Transverse colon (tissue), 4 donors: ENCODE results near the gene BRMS1. TPM values are rescaled to one million over a fixed set of nuclear protein-coding genes. Genes with fewer than 3 reads are reported as not detected.
"Not testable (repeated sequence)": the region's sequence is repeated elsewhere in the genome, so short reads cannot be mapped to it uniquely, and the experiment has no call there.

ENCODE experiments used
- DNase-seq: peaks from one replicate; pipeline ENCODE4 v3.0.0-alpha.2; 2019
- H3K27ac ChIP-seq, 4 donors: fragments of 200-600 bp; sonication (generic); 2 replicates each; pipeline ENCODE4 v1.5.1; 2016 to 2018; ENCODE audit warnings: inconsistent platforms in 4 of 4
- H3K27me3 ChIP-seq: fragments of 200-600 bp; sonication (generic); 2 replicates; pipeline ENCODE4 v1.5.1; 2017; ENCODE audit warnings: inconsistent platforms
- H3K36me3 ChIP-seq, 4 donors: fragments of 200-600 bp; sonication (generic); 2 replicates each; pipeline ENCODE4 v1.5.1; 2017 to 2019; ENCODE audit warnings: inconsistent platforms in 4 of 4
- H3K4me1 ChIP-seq, 4 donors: fragments of 200-600 bp; sonication (generic); 2 replicates each; pipeline ENCODE4 v1.5.1; 2017 to 2020; ENCODE audit warnings: inconsistent platforms in 4 of 4
- H3K4me3 ChIP-seq, 4 donors: fragments of 200-600 bp; sonication (generic); 1 replicate in 1 of 4; 2 replicates in 3 of 4; pipeline versions ENCODE4 v1.5.1 to v1.6.1; 2017 to 2019; ENCODE audit warnings: inconsistent platforms in 4 of 4
- H3K9me3 ChIP-seq, 2 donors: fragments of 200-600 bp; sonication (generic); 2 replicates each; pipeline ENCODE4 v1.5.1; 2017 to 2019; ENCODE audit warnings: inconsistent platforms in 2 of 2
- EP300 ChIP-seq: sonication (generic); formaldehyde crosslinking; IDR thresholded peaks from one replicate; pipeline ENCODE4 v1.6.1; 2017; ENCODE audit warnings: antibody characterized with exemption, low read depth
- POLR2A ChIP-seq: fragments of 450-650 bp; IDR thresholded peaks from one replicate; pipeline ENCODE4 v1.6.1; 2016; ENCODE audit warnings: antibody characterized with exemption, mild to moderate bottlenecking, moderate library complexity
- POLR2AphosphoS5 ChIP-seq, 3 donors: sonication (generic); formaldehyde crosslinking; IDR thresholded peaks; one replicate each; pipeline ENCODE4 v1.6.1; 2016; ENCODE audit warnings: antibody characterized with exemption in 3 of 3
- WGBS, 2 donors: methylation state at CpG; one replicate each; pipeline ENCODE4 v1.1.5; 2018; ENCODE audit warnings: low coverage in 1 of 2; 5-methylcytosine and 5-hydroxymethylcytosine counted together
- in situ Hi-C, 4 donors: fragments of 200-750 bp; cut with MboI; loops; one replicate each; pipeline versions ENCODE4 v1.15.0 to v1.15.1; 2017; ENCODE audit warnings: low sequenced_read_pairs in 3 of 4, low pct_ligation_motif_present in 1 of 4, low pct_unique_long_range_greater_than_20kb in 1 of 4
- intact Hi-C: fragments of 100-400 bp; cut with DNase I; formaldehyde crosslinking; loops from one replicate; pipeline ENCODE4 v1.15.1; 2023; ENCODE audit warnings: low total_unique reads
- total RNA-seq, 4 donors: library from RNA; depleted of rRNA; stranded (reverse); fragments of >200 nt; gene quantifications; one replicate each; pipeline ENCODE4 v1.1.0, GENCODE V29; 2016
- TF ChIP-seq, protein P1 (sequence below), 5 experiments: fragments of 200-600 bp in 3 of 5; fragments of 450-650 bp in 2 of 5; sonication (generic) in 3 of 5; IDR thresholded peaks; 1 replicate in 2 of 5; 2 replicates in 3 of 5; pipeline ENCODE4 v1.5.1; 2016 to 2017; ENCODE audit warnings: antibody characterized with exemption in 5 of 5, inconsistent platforms in 3 of 5, mild to moderate bottlenecking in 2 of 5, moderate library complexity in 1 of 5

Gene BRMS1
- total RNA-seq, 4 donors from 2014 or later: 34.0 to 178 (median 63.1) TPM

DNA sequence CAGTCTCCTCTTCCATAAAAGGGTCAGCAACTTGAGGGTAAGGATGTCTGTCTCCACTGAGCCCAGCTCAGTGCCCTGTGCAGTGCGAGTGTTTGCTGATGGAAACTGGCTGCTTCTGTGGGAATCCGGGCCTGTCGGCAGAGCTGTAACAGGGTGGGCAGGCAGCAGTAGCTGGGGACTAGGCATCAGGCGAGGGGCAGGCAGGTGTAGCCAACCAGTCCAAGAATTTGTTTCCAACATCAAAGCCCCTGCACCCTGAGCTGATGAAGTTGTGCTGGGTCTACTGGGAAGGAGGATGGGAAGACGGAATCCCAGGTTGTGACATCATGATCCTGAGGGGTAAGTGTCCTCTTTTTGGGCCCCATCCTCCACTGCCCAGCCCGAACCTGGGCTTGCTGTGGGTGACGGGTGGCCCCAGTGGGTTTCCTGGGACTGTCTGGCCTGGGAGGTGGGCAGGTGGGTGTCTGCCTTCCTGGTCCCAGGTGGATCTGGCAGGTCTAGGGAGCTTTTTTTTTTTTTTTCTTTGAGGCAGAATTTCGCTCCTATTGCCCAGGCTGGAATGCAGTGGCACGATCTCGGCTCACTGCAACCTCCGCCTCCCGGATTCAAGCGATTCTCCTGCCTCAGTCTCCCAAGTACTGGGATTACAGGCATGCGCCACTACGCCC, 15.6 kb upstream of the BRMS1 start:
- Histone ChIP-seq H3K27ac (no peak overlapping the region), H3K4me3 (no peak overlapping the region), H3K36me3 (no peaks in the 10 kb centered on the region), H3K9me3 (no peaks in the 10 kb centered on the region), H3K4me1 (no peaks in the 10 kb centered on the region), H3K27me3 (no peaks in the 10 kb centered on the region)
- 82 to 93% methylated on average over 3 to 15 of the region's 15 CpGs for WGBS, 2 donors
- no peak for DNase-seq
- in situ Hi-C loops: no loop called here
- TF ChIP-seq, protein P1, sequence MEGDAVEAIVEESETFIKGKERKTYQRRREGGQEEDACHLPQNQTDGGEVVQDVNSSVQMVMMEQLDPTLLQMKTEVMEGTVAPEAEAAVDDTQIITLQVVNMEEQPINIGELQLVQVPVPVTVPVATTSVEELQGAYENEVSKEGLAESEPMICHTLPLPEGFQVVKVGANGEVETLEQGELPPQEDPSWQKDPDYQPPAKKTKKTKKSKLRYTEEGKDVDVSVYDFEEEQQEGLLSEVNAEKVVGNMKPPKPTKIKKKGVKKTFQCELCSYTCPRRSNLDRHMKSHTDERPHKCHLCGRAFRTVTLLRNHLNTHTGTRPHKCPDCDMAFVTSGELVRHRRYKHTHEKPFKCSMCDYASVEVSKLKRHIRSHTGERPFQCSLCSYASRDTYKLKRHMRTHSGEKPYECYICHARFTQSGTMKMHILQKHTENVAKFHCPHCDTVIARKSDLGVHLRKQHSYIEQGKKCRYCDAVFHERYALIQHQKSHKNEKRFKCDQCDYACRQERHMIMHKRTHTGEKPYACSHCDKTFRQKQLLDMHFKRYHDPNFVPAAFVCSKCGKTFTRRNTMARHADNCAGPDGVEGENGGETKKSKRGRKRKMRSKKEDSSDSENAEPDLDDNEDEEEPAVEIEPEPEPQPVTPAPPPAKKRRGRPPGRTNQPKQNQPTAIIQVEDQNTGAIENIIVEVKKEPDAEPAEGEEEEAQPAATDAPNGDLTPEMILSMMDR (IDR thresholded peaks at IDR 0.05): no peak
- TF ChIP-seq POLR2AphosphoS5 (IDR thresholded peaks at IDR 0.05): no peak
- no peak for TF ChIP-seq EP300
- TF ChIP-seq POLR2A: no peak
- intact Hi-C loops: no loop called here

DNA sequence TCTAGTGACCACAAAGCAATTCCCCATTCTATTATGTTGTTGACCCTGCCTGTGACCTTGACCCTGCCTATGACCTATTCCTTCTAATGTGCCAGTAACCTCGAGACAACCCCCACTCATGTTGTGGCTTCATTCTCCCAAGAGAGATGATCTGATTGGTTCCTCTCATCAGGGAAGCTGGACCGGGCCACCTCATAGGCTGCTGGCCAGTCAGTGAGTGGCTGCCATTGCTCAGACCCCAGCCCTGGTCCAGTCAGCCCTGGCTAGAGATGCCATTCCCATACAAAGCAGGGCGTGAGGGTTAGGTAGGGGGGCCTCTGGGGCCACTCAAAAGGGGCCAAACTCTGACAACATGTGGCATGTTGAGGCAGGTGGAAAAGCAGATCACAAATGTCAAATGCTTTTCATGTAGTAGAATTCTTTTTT, 14.8 kb upstream of the BRMS1 start:
- 63 to 100% methylated on average over 1 to 3 of the region's 3 CpGs for WGBS, 2 donors
- H3K36me3 ChIP-seq: no peaks in the 10 kb centered on the region
- TF ChIP-seq POLR2AphosphoS5 (IDR thresholded peaks at IDR 0.05): no peak
- TF ChIP-seq EP300: no peak
- no peak for TF ChIP-seq POLR2A
- TF ChIP-seq, protein P1 (IDR thresholded peaks at IDR 0.05): no peak
- intact Hi-C loops: no loop called here
- in situ Hi-C loops: no loop called here
- no peak for DNase-seq
- H3K4me1 ChIP-seq: no peaks in the 10 kb centered on the region
- no peak overlapping the region for H3K4me3 ChIP-seq
- no peak overlapping the region for H3K27ac ChIP-seq
- H3K9me3 ChIP-seq: no peaks in the 10 kb centered on the region
- H3K27me3 ChIP-seq: no peaks in the 10 kb centered on the region

DNA sequence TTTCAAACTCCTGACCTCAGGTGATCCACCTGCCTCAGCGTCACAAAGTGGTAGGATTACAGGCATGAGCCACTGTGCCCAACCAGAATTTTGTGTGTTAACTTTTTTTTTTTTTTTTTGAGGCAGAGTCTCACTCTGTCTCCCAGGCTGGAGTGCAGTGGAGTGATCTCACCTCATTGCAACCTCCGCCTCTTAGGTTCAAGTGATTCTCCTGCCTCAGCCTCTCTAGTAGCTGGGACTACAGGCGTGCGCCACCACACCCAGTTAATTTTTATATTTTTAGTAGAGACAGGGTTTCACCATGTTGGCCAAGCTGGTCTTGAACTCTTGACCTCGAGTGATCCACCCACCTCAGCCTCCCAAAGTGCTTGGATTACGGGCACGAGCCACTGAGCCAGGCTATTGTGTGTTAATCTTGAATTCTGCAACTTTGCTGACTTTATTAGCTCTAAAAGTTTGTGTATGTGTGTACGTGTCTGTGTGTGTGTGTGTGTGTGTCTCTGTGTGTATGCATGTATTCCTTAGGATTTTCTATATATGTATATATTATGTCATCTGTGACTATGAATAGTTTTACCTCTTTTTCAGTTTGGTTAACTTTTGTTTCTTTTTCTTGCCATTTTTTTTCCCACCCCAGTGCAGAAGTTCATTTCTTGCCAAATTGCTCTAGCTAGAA, 5.8 kb upstream of the BRMS1 start:
- H3K27me3 ChIP-seq, intact Hi-C loops, DNase-seq, H3K36me3 ChIP-seq, H3K9me3 ChIP-seq, in situ Hi-C loops: not testable (repeated sequence)
- Histone ChIP-seq H3K4me1 (peaks cover 8 to 67% (median 34%) of the 10 kb centered on the region in 4 donors), H3K27ac (peak overlapping the region; percentile 83 to 98 (median 88)), H3K4me3 (peak overlapping the region in 1 of 4 donors; percentile 13)
- WGBS, 2 donors: 46% methylated on average over 8 of the region's 8 CpGs; no CpG with 5 or more reads in 1 of the 2 donors

DNA sequence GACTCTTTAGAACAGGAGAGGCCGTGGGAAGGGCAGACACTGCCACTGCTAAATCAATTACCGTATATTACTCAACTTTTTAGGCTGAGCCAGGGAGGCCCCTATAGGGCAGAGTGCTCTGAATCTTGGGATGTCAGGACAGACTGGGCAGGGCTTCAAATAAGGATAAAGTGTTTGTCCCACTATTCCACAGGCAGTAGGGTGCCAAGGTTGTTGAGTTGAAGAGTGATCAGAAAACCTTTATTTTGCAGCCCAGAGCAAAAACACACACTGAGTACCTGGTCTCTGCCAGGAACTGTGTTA, 4.1 kb upstream of the BRMS1 start:
- peak overlapping the region in 1 of 4 donors; percentile 85 for H3K4me3 ChIP-seq
- DNase-seq: no peak
- H3K9me3 ChIP-seq: no peaks in the 10 kb centered on the region
- H3K27ac ChIP-seq: peak overlapping the region; percentile 83 to 98 (median 88)
- peaks cover 16 to 76% (median 44%) of the 10 kb centered on the region in 4 donors for H3K4me1 ChIP-seq
- intact Hi-C loops: no loop called here
- no peaks in the 10 kb centered on the region for H3K27me3 ChIP-seq
- WGBS, 2 donors: 73% methylated on average over 2 of the region's 2 CpGs; no CpG with 5 or more reads in 1 of the 2 donors
- in situ Hi-C loops: no loop called here
- H3K36me3 ChIP-seq: no peaks in the 10 kb centered on the region
- no peak for TF ChIP-seq POLR2A
- TF ChIP-seq EP300: no peak
- TF ChIP-seq POLR2AphosphoS5 (IDR thresholded peaks at IDR 0.05): no peak
- TF ChIP-seq, protein P1 (IDR thresholded peaks at IDR 0.05): no peak
